ENCODE measurements around the gene SV2B.
A peak's percentile ranks its signal among the peaks of the same experiment; 100 is the strongest.
"Not testable (repeated sequence)": the region's sequence is repeated elsewhere in the genome, so short reads cannot be mapped to it uniquely, and the experiment has no call there.

Gene SV2B

DNA sequence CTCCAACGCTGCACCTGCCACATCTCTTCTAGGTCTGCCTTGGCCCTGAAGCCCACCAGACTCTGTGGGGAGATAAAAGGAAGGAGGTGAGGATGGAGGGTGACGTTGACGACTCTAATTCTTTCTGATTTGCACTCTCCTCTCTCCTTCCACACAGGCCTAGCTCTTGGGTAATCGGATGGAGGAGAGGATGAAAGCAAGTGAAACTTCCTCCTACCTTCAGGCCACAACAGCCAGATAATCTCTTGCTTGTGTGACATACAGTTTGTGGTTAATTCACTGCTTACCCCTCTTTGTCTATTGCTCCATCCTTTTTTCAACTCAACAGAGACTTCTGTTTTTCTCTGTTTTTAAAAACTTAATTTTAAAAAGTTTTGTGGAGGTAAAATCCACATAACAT lies 208.1 kb downstream of the SV2B start:
- DNase-seq (ENCODE audit: low read depth, low spot score) = no peak

GRCh38 chr15:91308855-91309254 lies 208.8 kb downstream of the SV2B start:
- DNase-seq (ENCODE audit: low read depth, low spot score) = no peak

DNA sequence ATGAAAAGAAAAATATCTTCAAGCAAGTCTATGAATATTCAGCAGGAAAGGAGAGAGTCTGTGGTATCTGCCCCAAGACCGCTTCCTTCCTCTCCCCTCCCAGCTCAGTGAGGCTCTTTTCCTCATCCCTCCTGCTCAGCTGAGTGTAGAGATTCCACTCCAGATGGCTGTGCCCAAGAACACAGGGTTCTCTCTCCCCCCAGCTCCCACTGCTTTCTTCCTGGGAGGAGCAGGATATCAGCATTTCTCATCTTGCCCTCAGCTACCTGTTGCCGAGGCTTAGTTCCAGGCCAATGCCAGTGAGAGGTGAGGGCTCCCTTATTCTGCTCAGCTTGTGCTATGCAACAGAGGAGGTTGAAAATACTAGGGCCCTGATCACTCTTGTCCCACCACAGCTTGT lies 211.9 kb downstream of the SV2B start:
- no peak for DNase-seq (ENCODE audit: low read depth, low spot score)

- DNase-seq (ENCODE audit: low read depth, low spot score) = no peak
Measured at GRCh38 chr15:91316126-91316525, 216.1 kb downstream of the SV2B start.

GRCh38 chr15:91318516-91318915 lies 218.5 kb downstream of the SV2B start:
- DNase-seq (ENCODE audit: low read depth, low spot score) = no peak

- no peak for DNase-seq (ENCODE audit: low read depth, low spot score)
Measured at GRCh38 chr15:91318931-91319330, 218.9 kb downstream of the SV2B start.

GRCh38 chr15:91319371-91320059 lies 219.5 kb downstream of the SV2B start:
- DNase-seq (ENCODE audit: low read depth, low spot score) = no peak

- no peak for DNase-seq (ENCODE audit: low read depth, low spot score)
Measured at GRCh38 chr15:91320101-91320500, 220.0 kb downstream of the SV2B start.

DNA sequence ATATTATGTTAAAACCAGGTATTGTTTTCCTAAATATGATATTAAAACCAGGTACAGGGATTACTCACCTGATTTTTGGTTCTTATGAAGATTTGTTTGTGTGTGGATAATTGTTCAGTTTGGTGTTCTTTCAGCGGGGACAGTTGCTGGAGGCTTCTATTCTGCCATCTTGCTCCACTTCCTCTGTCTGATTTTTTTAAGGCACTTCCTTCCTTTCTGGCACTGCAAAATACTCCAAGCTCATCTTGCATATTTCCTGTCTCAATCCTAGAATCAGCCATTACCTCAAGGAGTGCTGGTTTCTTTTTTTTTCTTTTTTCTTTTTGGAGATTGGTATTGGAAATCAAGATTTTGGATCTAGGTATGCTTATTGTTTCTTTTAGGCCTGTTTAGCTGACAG lies 229.9 kb downstream of the SV2B start:
- DNase-seq (ENCODE audit: low read depth, low spot score) = no peak

GRCh38 chr15:91331581-91331980 lies 231.5 kb downstream of the SV2B start:
- DNase-seq (ENCODE audit: low read depth, low spot score) = no peak

- no peak for DNase-seq (ENCODE audit: low read depth, low spot score)
Measured at GRCh38 chr15:91335702-91336101, 235.6 kb downstream of the SV2B start.

GRCh38 chr15:91336687-91337086 lies 236.6 kb downstream of the SV2B start:
- no peak for DNase-seq (ENCODE audit: low read depth, low spot score)

DNA sequence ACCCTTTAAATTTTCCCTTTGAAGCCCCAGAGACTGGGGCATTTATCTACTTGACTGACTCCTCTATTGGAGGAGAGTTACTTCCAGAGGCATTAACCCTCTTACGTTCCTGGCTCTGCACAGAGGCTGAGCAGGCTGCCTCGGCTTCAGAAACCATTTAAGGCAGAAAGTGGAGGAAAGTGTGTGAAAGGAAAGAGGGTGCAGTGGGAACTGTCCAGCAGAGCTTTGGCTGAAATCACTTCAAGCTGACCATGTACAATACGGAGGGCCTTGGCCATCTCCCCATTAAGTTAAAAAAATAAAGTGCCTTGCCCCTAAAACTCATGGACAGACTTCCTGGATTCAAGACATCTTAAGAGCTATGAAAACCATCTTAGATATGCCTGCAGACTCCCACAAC lies 238.7 kb downstream of the SV2B start:
- DNase-seq (ENCODE audit: low read depth, low spot score) = peak; percentile 12

GRCh38 chr15:91342097-91342496 lies 242.0 kb downstream of the SV2B start:
- no peak for DNase-seq (ENCODE audit: low read depth, low spot score)

DNA sequence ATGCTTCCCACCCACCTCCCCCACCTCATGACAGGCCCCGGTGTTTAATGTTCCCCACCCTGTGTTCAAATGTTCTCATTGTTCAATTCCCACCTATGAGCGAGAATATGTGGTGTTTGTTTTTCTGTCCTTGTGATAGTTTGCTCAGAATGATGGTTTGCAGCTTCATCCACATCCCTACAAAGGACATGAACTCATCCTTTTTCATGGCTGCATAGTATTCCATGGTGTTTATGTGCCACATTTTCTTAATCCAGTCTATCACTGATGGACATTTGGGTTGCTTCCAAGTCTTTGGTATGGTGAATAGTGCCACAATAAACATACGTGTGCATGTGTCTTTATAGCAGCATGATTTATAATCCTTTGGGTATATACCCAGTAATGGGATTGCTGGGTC lies 244.9 kb downstream of the SV2B start:
- DNase-seq (ENCODE audit: low read depth, low spot score) = not testable (repeated sequence)

DNA sequence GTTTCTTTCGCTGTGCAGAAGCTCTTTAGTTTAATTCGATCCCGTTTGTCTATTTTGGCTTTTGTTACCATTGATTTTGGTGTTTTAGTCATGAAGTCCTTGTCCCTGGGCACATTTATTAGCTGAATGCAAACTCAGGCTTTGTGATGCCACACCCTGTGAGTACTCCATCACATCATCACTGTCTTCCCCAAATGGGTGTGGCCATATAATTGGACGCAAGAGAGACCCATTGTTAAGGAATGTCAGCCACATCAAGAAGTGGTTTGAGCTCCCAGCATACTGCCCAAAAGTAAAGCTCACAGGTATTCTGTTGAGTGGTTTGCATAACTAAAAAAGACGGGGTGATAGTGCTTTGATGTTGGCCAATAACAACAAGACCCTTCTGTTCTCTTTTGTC lies 245.7 kb downstream of the SV2B start:
- no peak for DNase-seq (ENCODE audit: low read depth, low spot score)

DNA sequence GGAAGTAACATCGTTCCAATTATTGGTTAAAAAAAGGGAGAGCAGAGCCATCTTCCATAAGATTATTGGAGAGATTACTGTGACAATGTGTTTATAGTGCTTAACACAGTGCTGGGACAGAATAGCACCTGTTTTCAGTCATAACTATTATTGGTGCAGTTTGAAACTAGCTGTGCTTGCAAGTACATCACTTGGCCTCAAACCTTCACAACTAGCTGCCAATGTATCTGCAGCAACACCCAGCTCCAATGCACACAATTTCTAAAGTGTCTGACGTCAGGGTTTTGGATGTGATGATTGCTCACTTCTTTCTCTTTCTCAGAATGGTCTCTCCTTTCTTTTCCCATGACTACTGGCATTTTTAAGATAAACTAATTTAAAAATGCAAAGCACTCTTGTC lies 246.2 kb downstream of the SV2B start:
- no peak for DNase-seq (ENCODE audit: low read depth, low spot score)

DNA sequence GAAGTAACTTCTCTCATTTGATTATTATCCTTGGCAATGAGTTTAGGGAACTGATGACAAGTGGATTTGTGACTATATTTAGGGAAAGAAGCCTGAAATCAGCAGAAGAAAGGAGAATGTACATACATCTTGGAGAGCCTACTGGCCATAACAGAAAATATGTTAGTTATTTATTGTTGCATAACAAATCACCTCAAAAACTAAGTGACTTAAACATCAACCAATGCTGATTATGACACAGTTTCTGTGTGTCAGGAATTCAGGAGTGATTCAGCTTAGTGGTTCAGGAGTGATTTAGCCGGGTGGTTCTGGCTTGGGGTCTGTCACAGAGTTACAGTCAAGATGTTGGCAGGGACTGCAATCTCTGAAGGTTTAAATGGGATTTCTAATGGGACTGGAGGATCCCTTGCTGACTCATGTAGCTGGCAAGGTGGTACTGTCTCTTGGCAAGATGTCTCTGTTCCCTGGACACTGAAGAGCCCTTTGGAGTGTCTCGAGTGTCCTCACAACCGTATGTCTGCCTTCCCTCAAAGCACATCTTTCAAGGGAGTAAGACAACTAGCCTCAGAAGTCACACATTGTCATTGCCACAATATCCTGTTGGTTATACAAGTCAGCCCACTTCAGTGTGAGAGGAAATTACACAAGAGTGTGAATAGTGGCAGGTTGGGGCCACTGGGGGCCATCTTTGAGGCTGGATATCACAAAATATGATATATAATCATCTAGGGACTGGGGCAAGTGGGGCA lies 248.9 kb downstream of the SV2B start:
- DNase-seq (ENCODE audit: low read depth, low spot score) = no peak

Data from iPS DF 19.7 (cell line).